SK-N-MC (cell line): Measurements from ENCODE around the gene HBE1.

Source experiments
- EZH2 ChIP-seq: fragments of 200-600 bp; sonication (generic); IDR thresholded peaks from one replicate; pipeline ENCODE4 v1.6.1; 2017; ENCODE audit warnings: antibody characterized with exemption
- FOXP2 ChIP-seq: optimal IDR thresholded peaks from 2 replicates; pipeline ENCODE3; 2011; ENCODE audit warnings: mild to moderate bottlenecking, moderate library complexity; ENCODE audit not compliant: insufficient read depth; ENCODE audit errors: extremely low read length, control extremely low read depth
- POLR2AphosphoS5 ChIP-seq: IDR thresholded peaks from 2 replicates; pipeline ENCODE4 v1.6.1; 2012; ENCODE audit warnings: mild to moderate bottlenecking, low read depth, low read length, borderline replicate concordance

GRCh38 chr11:5234381-5234834 is 35.3 kb downstream of the HBE1 start, which contains the start of gene HBD:
- TF ChIP-seq POLR2AphosphoS5, result no peak
- no peak for TF ChIP-seq EZH2
- no peak for TF ChIP-seq FOXP2
